Measurements from ENCODE around the gene BAD.

The BAD gene

GRCh38 chr11:64233913-64234586 is 50.4 kb downstream of the BAD start, which contains the start of gene VEGFB:
Gene VEGFB, plus strand, starts transcription at chr11:64234584. Its CDS starts 250 bp downstream, at chr11:64234834.
- CTCF ChIA-PET, result interaction anchor here (1.4 kb wide), 1 partner anchor 30 kb away, joined by 5 read pairs; no protein-coding TSS in a partner anchor
- POLR2A ChIA-PET, result no interaction called here
- H3K4me3 ChIP-seq (ENCODE audit: low read depth, low read length), result peak within 1 kb of the TSS; percentile 66
- DNase-seq (ENCODE audit: low read depth, low spot score), result no peak
- TF ChIP-seq, protein P1, sequence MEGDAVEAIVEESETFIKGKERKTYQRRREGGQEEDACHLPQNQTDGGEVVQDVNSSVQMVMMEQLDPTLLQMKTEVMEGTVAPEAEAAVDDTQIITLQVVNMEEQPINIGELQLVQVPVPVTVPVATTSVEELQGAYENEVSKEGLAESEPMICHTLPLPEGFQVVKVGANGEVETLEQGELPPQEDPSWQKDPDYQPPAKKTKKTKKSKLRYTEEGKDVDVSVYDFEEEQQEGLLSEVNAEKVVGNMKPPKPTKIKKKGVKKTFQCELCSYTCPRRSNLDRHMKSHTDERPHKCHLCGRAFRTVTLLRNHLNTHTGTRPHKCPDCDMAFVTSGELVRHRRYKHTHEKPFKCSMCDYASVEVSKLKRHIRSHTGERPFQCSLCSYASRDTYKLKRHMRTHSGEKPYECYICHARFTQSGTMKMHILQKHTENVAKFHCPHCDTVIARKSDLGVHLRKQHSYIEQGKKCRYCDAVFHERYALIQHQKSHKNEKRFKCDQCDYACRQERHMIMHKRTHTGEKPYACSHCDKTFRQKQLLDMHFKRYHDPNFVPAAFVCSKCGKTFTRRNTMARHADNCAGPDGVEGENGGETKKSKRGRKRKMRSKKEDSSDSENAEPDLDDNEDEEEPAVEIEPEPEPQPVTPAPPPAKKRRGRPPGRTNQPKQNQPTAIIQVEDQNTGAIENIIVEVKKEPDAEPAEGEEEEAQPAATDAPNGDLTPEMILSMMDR (IDR thresholded peaks at IDR 0.05; ENCODE audit: insufficient read depth, low read length, missing control alignments), result no peak

DNA sequence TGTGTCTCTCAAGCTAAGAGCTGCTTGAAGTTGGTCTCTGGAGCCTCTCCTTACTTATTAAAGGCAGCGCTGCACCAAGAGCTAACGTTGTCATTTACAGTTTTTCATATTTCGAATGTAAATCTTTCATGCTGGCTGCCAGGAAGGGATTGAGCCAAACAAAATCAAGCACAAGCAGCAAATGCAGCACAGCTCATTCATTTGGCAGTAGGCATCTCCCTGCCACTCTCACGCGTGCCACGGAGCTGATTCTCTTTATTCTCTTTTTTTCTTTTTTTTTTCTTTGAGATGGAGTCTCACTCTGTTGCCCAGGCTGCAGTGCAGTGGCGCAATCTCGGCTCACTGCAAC is 51.5 kb downstream of the BAD start:
- CTCF ChIA-PET, result interaction anchor here (0.9 to 2.0 kb wide), 4 partner anchors 8 to 29 kb away, joined by 3 to 12 read pairs (median 4); partner anchors contain the start of genes FERMT3, FKBP2 and PLCB3

DNA sequence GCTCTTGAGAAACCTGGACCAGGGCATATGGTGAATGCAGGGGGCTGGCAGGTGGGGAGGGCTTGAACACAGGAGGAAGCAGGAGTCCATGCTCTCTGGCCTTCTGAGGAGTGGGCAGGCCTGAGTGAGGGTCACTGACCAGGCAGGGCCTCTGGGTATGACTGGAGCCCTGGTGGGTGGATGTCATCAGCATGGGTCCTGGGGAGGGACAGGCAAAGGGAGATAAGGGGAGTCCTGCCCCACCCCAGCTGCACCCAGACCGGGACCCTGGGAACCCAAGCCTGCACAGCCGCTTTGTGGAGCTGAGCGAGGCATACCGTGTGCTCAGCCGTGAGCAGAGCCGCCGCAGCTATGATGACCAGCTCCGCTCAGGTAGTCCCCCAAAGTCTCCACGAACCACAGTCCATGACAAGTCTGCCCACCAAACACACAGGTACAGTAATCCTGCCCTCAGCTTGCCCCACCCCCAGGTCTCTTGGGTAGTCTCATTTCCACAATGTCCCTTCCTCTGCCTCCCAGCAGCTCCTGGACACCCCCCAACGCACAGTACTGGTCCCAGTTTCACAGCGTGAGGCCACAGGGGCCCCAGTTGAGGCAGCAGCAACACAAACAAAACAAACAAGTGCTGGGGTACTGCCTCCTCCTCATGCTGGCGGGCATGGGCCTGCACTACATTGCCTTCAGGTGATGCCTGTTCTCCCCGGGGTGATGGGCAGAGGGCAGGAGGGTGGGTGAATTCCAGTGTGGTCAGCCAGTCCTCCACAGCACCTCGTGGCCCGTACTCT is 52.1 kb downstream of the BAD start:
- ChIA-PET CTCF (interaction anchor here (0.9 to 3.2 kb wide), 6 partner anchors 9 to 70 kb away, joined by 3 to 12 read pairs (median 6); partner anchors contain the start of genes FERMT3, FKBP2 and PLCB3), POLR2A (interaction anchor here (0.7 to 1.1 kb wide), 3 partner anchors 9 to 17 kb away, joined by 3 to 5 read pairs (median 3); no protein-coding TSS in a partner anchor)
- no peak for DNase-seq (ENCODE audit: low read depth, low spot score)
- no peak overlapping the region for H3K4me3 ChIP-seq (ENCODE audit: low read depth, low read length)
- TF ChIP-seq, protein P1 (IDR thresholded peaks at IDR 0.05; ENCODE audit: insufficient read depth, low read length, missing control alignments), result no peak

More for the DNA sequence above, 51.5 kb downstream of the BAD start:
- no peak overlapping the region for H3K4me3 ChIP-seq (ENCODE audit: low read depth, low read length)
- TF ChIP-seq, protein P1 (IDR thresholded peaks at IDR 0.05; ENCODE audit: insufficient read depth, low read length, missing control alignments), result no peak
- no peak for DNase-seq (ENCODE audit: low read depth, low spot score)
- POLR2A ChIA-PET, result interaction anchor here (0.6 to 1.1 kb wide), 2 partner anchors 13 to 177 kb away, joined by 3 to 5 read pairs; no protein-coding TSS in a partner anchor

GRCh38 chr11:64231546-64231945 is 52.9 kb downstream of the BAD start:
- CTCF ChIA-PET, result interaction anchor here (1.1 to 3.2 kb wide), 4 partner anchors 20 to 71 kb away, joined by 3 to 12 read pairs (median 8); partner anchors contain the start of genes FERMT3 and PLCB3

DNA sequence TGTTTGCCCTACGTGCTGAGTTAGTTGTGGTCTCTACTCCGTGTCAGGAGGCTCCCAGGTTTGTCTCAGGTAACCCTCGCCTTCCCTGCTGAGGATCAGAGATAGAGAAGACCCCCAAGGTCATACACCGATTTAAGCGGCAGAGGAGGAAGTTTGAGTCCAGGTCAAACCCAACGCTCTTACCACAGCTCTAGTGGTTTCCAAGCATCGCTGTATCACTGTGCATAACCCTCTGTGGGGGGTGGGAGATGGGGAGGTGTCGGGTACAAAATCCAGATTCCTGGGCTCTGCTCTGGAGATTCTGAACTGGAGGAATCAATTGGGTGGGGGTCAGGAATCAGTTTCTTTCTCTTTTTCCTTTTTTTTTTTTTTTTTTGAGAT is 53.5 kb downstream of the BAD start:
- peak overlapping the region; percentile 81 for H3K4me3 ChIP-seq (ENCODE audit: low read depth, low read length)
- TF ChIP-seq, protein P1 (IDR thresholded peaks at IDR 0.05; ENCODE audit: insufficient read depth, low read length, missing control alignments), result no peak
- ChIA-PET POLR2A (no interaction called here), CTCF (interaction anchor here (1.1 to 3.2 kb wide), 3 partner anchors 25 to 71 kb away, joined by 3 to 10 read pairs (median 7); partner anchors contain the start of gene FERMT3)
- DNase-seq (ENCODE audit: low read depth, low spot score), result no peak

More at GRCh38 chr11:64231546-64231945, 52.9 kb downstream of the BAD start:
- DNase-seq (ENCODE audit: low read depth, low spot score), result no peak
- no peak overlapping the region; the same call in 1 of the 2 replicates for H3K4me3 ChIP-seq (ENCODE audit: low read depth, low read length)
- POLR2A ChIA-PET, result interaction anchor here (0.7 to 0.9 kb wide), 2 partner anchors 10 to 18 kb away, joined by 3 read pairs; no protein-coding TSS in a partner anchor
- TF ChIP-seq, protein P1 (IDR thresholded peaks at IDR 0.05; ENCODE audit: insufficient read depth, low read length, missing control alignments), result no peak

All from AG04449 (cell line).